Neural progenitor cell (in vitro differentiated cells): ENCODE measurements around the gene NKAIN2. TPM values are rescaled to one million over a fixed set of nuclear protein-coding genes. Genes with fewer than 3 reads are reported as not detected.

Experiments used
- DNase-seq: peaks from one replicate; pipeline ENCODE4 v3.0.0-alpha.2; 2016; ENCODE audit warnings: low spot score
- H2AFZ ChIP-seq: fragments of 200-600 bp; sonication (generic); replicated peaks from 2 replicates; pipeline ENCODE4 v1.6.1; 2016; ENCODE audit warnings: antibody characterized with exemption
- H3F3A ChIP-seq: fragments of 200-600 bp; sonication (generic); 2 replicates; pipeline ENCODE4 v1.6.1; 2016; ENCODE audit warnings: antibody characterized with exemption, low read depth
- H3K27ac ChIP-seq: fragments of 200-600 bp; sonication (generic); 2 replicates; pipeline ENCODE4 v1.5.1; 2016; ENCODE audit warnings: mild to moderate bottlenecking
- H3K27me3 ChIP-seq: fragments of 200-600 bp; sonication (generic); 2 replicates; pipeline ENCODE4 v1.6.1; 2016; ENCODE audit warnings: mild to moderate bottlenecking, moderate library complexity
- H3K36me3 ChIP-seq: fragments of 200-600 bp; sonication (generic); 2 replicates; pipeline ENCODE4 v1.5.1; 2016
- H3K4me1 ChIP-seq: fragments of 200-600 bp; sonication (generic); 2 replicates; pipeline ENCODE4 v1.6.1; 2016; ENCODE audit warnings: mixed run types
- H3K4me2 ChIP-seq: fragments of 200-600 bp; sonication (generic); 2 replicates; pipeline ENCODE4 v1.6.1; 2016
- H3K4me3 ChIP-seq: fragments of 200-600 bp; sonication (generic); 2 replicates; pipeline ENCODE4 v1.5.1; 2016
- H3K79me2 ChIP-seq: fragments of 200-600 bp; sonication (generic); 2 replicates; pipeline ENCODE4 v1.6.1; 2016; ENCODE audit warnings: low read depth
- H3K9ac ChIP-seq: fragments of 200-600 bp; sonication (generic); 2 replicates; pipeline ENCODE4 v1.6.1; 2016
- H3K9me3 ChIP-seq: fragments of 200-600 bp; sonication (generic); 2 replicates; pipeline ENCODE4 v1.5.1; 2016; ENCODE audit warnings: low read depth
- H4K20me1 ChIP-seq: fragments of 200-600 bp; sonication (generic); 2 replicates; pipeline ENCODE4 v1.6.1; 2016; ENCODE audit warnings: low read depth
- H3K27ac Mint-ChIP-seq: 3 replicates; pipeline ENCODE4 v1.8.0; 2021; ENCODE audit warnings: mixed read lengths
- H3K27me3 Mint-ChIP-seq: 2 replicates; pipeline ENCODE4 v1.8.0; 2022; ENCODE audit warnings: low read depth, mild to moderate bottlenecking, inconsistent platforms, moderate library complexity, mixed read lengths; ENCODE audit not compliant: insufficient read depth
- H3K36me3 Mint-ChIP-seq: 3 replicates; pipeline ENCODE4 v1.8.0; 2021; ENCODE audit warnings: mixed read lengths
- H3K4me1 Mint-ChIP-seq: 3 replicates; pipeline ENCODE4 v1.8.0; 2021; ENCODE audit warnings: mixed read lengths
- H3K4me3 Mint-ChIP-seq: 3 replicates; pipeline ENCODE4 v1.8.0; 2021; ENCODE audit warnings: mild to moderate bottlenecking, moderate library complexity, mixed read lengths
- H3K9me3 Mint-ChIP-seq: 3 replicates; pipeline ENCODE4 v1.8.0; 2020; ENCODE audit warnings: mixed read lengths
- CTCF ChIP-seq: fragments of 200-600 bp; sonication (generic); IDR thresholded peaks from 2 replicates; pipeline ENCODE4 v1.5.1; 2017; ENCODE audit warnings: antibody characterized with exemption, mild to moderate bottlenecking
- EZH2 ChIP-seq: fragments of 200-600 bp; sonication (generic); IDR thresholded peaks from 2 replicates; pipeline ENCODE4 v1.6.1; 2017; ENCODE audit warnings: antibody characterized with exemption, mild to moderate bottlenecking, moderate library complexity
- EZH2phosphoT487 ChIP-seq: fragments of 200-600 bp; sonication (generic); IDR thresholded peaks from 2 replicates; pipeline ENCODE4 v1.6.1; 2017; ENCODE audit warnings: antibody characterized with exemption
- total RNA-seq: library from RNA; depleted of rRNA; stranded (reverse); fragments of >200 nt; gene quantifications from 2 replicates; pipeline ENCODE4 v1.2.3, GENCODE V29; 2015; ENCODE audit warnings: low replicate concordance

The NKAIN2 gene
- total RNA-seq, 1 donor from 2014 or later = 0.45 TPM

DNA sequence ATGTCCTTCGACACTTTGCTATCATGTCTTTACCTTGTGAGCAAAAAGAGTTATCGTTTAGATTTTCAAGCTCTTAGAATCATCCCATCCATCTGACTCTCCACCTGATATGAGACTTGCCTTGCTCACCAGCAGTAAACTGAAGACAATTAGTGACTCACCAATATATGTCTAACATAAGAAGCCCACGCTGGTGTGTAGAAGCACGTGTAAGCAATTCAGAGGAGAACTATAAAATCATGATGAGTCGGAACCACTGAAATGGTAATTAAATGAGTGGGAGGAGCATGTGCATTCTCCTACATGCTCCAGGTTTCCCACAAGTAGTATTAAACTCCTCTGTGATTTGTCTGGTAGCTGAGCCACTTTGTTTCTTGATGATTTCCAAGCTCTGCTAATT, 977.0 kb downstream of the NKAIN2 start:
- TF ChIP-seq EZH2 (no peak), EZH2phosphoT487 (no peak), CTCF (no peak)
- H3K9ac ChIP-seq = no peak overlapping the region
- Mint-ChIP-seq H3K36me3 (no peaks in the 10 kb centered on the region), H3K27ac (no peak overlapping the region), H3K9me3 (no peaks in the 10 kb centered on the region), H3K27me3 (peaks cover 1% of the 10 kb centered on the region), H3K4me1 (no peaks in the 10 kb centered on the region), H3K4me3 (no peak overlapping the region)
- no peak for DNase-seq
- no peak overlapping the region for H3K27ac ChIP-seq
- no peak overlapping the region for H3K4me3 ChIP-seq
- H3K27me3 ChIP-seq = no peaks in the 10 kb centered on the region
- H4K20me1 ChIP-seq = no peaks in the 10 kb centered on the region
- no peaks in the 10 kb centered on the region for H3K79me2 ChIP-seq
- H3K4me2 ChIP-seq = no peak overlapping the region
- no peaks in the 10 kb centered on the region for H3K36me3 ChIP-seq
- H3K9me3 ChIP-seq = no peaks in the 10 kb centered on the region
- no peaks in the 10 kb centered on the region for H3K4me1 ChIP-seq
- no peak overlapping the region for H2AFZ ChIP-seq
- H3F3A ChIP-seq = no peaks in the 10 kb centered on the region

- Histone ChIP-seq H3K9ac (no peak overlapping the region), H3K79me2 (no peaks in the 10 kb centered on the region), H3K36me3 (no peaks in the 10 kb centered on the region), H3K4me3 (no peak overlapping the region), H3K4me2 (no peak overlapping the region), H3K27me3 (no peaks in the 10 kb centered on the region), H3K27ac (no peak overlapping the region), H3K4me1 (no peaks in the 10 kb centered on the region), H4K20me1 (no peaks in the 10 kb centered on the region), H3F3A (no peaks in the 10 kb centered on the region), H3K9me3 (no peaks in the 10 kb centered on the region), H2AFZ (no peak overlapping the region)
- no peak for DNase-seq
- Mint-ChIP-seq H3K9me3 (peaks cover 3% of the 10 kb centered on the region), H3K36me3 (no peaks in the 10 kb centered on the region), H3K4me1 (no peaks in the 10 kb centered on the region), H3K27me3 (peaks cover 4% of the 10 kb centered on the region), H3K27ac (no peak overlapping the region), H3K4me3 (no peak overlapping the region)
- TF ChIP-seq CTCF = no peak
- no peak for TF ChIP-seq EZH2phosphoT487
- no peak for TF ChIP-seq EZH2
Measured at GRCh38 chr6:124783344-124783743, 979.7 kb downstream of the NKAIN2 start.

DNA sequence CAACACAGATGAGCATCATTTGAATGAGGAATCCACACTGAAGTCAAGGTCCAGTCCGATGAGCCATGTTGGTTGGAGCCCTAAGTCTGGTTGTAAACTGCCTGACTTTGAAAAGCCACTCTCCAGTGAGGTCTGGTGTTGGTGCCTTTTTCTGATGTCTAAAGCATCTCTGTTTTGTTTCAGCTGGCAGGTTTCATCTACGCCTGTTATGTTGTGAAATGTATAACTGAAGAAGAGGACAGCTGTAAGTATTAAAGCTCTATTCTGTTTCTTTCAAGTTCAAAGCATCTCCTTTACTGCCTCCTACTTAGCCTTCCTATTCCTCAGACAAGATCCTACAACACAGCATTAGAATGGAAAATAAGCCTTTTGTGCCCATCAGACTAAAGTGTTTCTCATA, 987.5 kb downstream of the NKAIN2 start:
- Histone ChIP-seq H3F3A (no peaks in the 10 kb centered on the region), H3K9ac (no peak overlapping the region), H3K4me3 (no peak overlapping the region), H3K79me2 (no peaks in the 10 kb centered on the region), H3K36me3 (no peaks in the 10 kb centered on the region), H3K27ac (no peak overlapping the region), H4K20me1 (no peaks in the 10 kb centered on the region), H2AFZ (no peak overlapping the region), H3K9me3 (no peaks in the 10 kb centered on the region), H3K27me3 (no peaks in the 10 kb centered on the region), H3K4me2 (no peak overlapping the region), H3K4me1 (peaks cover under 1% of the 10 kb centered on the region)
- H3K27me3 Mint-ChIP-seq = peaks cover 2% of the 10 kb centered on the region
- peaks cover 4% of the 10 kb centered on the region for H3K9me3 Mint-ChIP-seq
- no peak for DNase-seq
- H3K4me3 Mint-ChIP-seq = no peak overlapping the region
- H3K36me3 Mint-ChIP-seq = no peaks in the 10 kb centered on the region
- H3K27ac Mint-ChIP-seq = no peak overlapping the region
- H3K4me1 Mint-ChIP-seq = peaks cover 10% of the 10 kb centered on the region
- TF ChIP-seq CTCF (no peak), EZH2 (no peak), EZH2phosphoT487 (no peak)
